Neural cell (in vitro differentiated cells): ENCODE measurements around the gene EIF5A. TPM values are rescaled to one million over a fixed set of nuclear protein-coding genes. Genes with fewer than 3 reads are reported as not detected.

ENCODE experiments used
- H2AFZ ChIP-seq: fragments of 200-600, 300-800 bp; sonication (generic), shearing (Covaris generic); 2 replicates; pipeline ENCODE4 v1.6.0; 2014; ENCODE audit warnings: low read depth, mild to moderate bottlenecking, antibody characterized with exemption, low read length, moderate library complexity
- H3F3A ChIP-seq: fragments of 200-600 bp; shearing (Covaris generic); 2 replicates; pipeline ENCODE4 v1.6.1; 2016; ENCODE audit warnings: mild to moderate bottlenecking, moderate library complexity, mixed read lengths, antibody characterized with exemption, low read length; ENCODE audit not compliant: insufficient read depth, poor library complexity, severe bottlenecking
- H3K27ac ChIP-seq: fragments of 200-600, 300-800 bp; sonication (generic), shearing (Covaris generic); 2 replicates; pipeline ENCODE4 v1.5.1; 2014; ENCODE audit warnings: mild to moderate bottlenecking, low read length, moderate library complexity
- H3K27me3 ChIP-seq: fragments of 300-800, 200-600 bp; sonication (generic), shearing (Covaris generic); 2 replicates; pipeline ENCODE4 v1.6.0; 2014; ENCODE audit warnings: mild to moderate bottlenecking, low read depth, low read length, moderate library complexity; ENCODE audit not compliant: insufficient read depth
- H3K36me3 ChIP-seq: fragments of 300-800, 200-600 bp; sonication (generic), shearing (Covaris generic); 2 replicates; pipeline ENCODE4 v1.5.1; 2014; ENCODE audit warnings: mild to moderate bottlenecking, antibody characterized with exemption, low read length, moderate library complexity; ENCODE audit not compliant: insufficient read depth
- H3K4me2 ChIP-seq: fragments of 300-800, 200-600 bp; sonication (generic), shearing (Covaris generic); 2 replicates; pipeline ENCODE4 v1.6.0; 2014; ENCODE audit warnings: mild to moderate bottlenecking, low read length
- H3K4me3 ChIP-seq: fragments of 300-800, 200-600 bp; sonication (generic), shearing (Covaris generic); 2 replicates; pipeline ENCODE4 v1.5.1; 2014; ENCODE audit warnings: mild to moderate bottlenecking, low read length, moderate library complexity
- H3K79me2 ChIP-seq: fragments of 200-600 bp; shearing (Covaris generic); replicated peaks from 2 replicates; pipeline ENCODE4 v1.6.0; 2014; ENCODE audit warnings: mild to moderate bottlenecking, low read length, moderate library complexity; ENCODE audit not compliant: insufficient read depth
- H3K9ac ChIP-seq: fragments of 300-800, 200-600 bp; sonication (generic), shearing (Covaris generic); 2 replicates; pipeline ENCODE4 v1.6.1; 2016; ENCODE audit warnings: mild to moderate bottlenecking, low read length, mixed read lengths
- H3K9me2 ChIP-seq: fragments of 200-600 bp; shearing (Covaris generic); 2 replicates; pipeline ENCODE4 v1.6.1; 2016; ENCODE audit warnings: mild to moderate bottlenecking, low read length, mixed read lengths; ENCODE audit not compliant: insufficient read depth
- H3K9me3 ChIP-seq: fragments of 200-600, 300-800 bp; sonication (generic), shearing (Covaris generic); 2 replicates; pipeline ENCODE4 v1.6.1; 2016; ENCODE audit warnings: mild to moderate bottlenecking, mixed run types, low read length, moderate library complexity, mixed read lengths
- H4K20me1 ChIP-seq: fragments of 200-600 bp; shearing (Covaris generic); 2 replicates; pipeline ENCODE4 v1.6.1; 2016; ENCODE audit warnings: mild to moderate bottlenecking, mixed run types; ENCODE audit not compliant: insufficient read depth
- CTCF ChIP-seq: fragments of 450-650 bp; IDR thresholded peaks from 2 replicates; pipeline ENCODE4 v1.5.1; 2014; ENCODE audit warnings: antibody characterized with exemption, mild to moderate bottlenecking, moderate library complexity; ENCODE audit not compliant: poor library complexity, severe bottlenecking
- EP300 ChIP-seq: fragments of 450-650 bp; conservative IDR thresholded peaks from 2 replicates; pipeline ENCODE4 v1.6.1; 2014; ENCODE audit warnings: antibody characterized with exemption, mild to moderate bottlenecking, moderate library complexity; ENCODE audit not compliant: poor library complexity, severe bottlenecking
- EZH2 ChIP-seq: fragments of 200-600, 300-800 bp; shearing (Covaris generic), sonication (generic); IDR thresholded peaks from 2 replicates; pipeline ENCODE4 v1.6.1; 2014; ENCODE audit warnings: antibody characterized with exemption, low read length, borderline replicate concordance, mild to moderate bottlenecking; ENCODE audit not compliant: insufficient read depth, poor library complexity, severe bottlenecking
- MXI1 ChIP-seq: fragments of 450-650 bp; conservative IDR thresholded peaks from 2 replicates; pipeline ENCODE4 v1.6.1; 2014; ENCODE audit warnings: antibody characterized with exemption, mild to moderate bottlenecking; ENCODE audit not compliant: poor library complexity, severe bottlenecking
- POLR2AphosphoS5 ChIP-seq: IDR thresholded peaks from 2 replicates; pipeline ENCODE4 v1.6.1; 2012
- RAD21 ChIP-seq: fragments of 450-650 bp; conservative IDR thresholded peaks from 2 replicates; pipeline ENCODE4 v1.6.1; 2014; ENCODE audit warnings: antibody characterized with exemption, mild to moderate bottlenecking, moderate library complexity
- REST ChIP-seq: IDR thresholded peaks from 2 replicates; pipeline ENCODE4 v1.6.1; 2012; ENCODE audit warnings: borderline replicate concordance
- SMC3 ChIP-seq: fragments of 450-650 bp; conservative IDR thresholded peaks from 2 replicates; pipeline ENCODE4 v1.6.1; 2014; ENCODE audit warnings: antibody characterized with exemption, mild to moderate bottlenecking, moderate library complexity; ENCODE audit not compliant: poor library complexity
- TAF1 ChIP-seq: IDR thresholded peaks from 2 replicates; pipeline ENCODE4 v1.6.1; 2012; ENCODE audit warnings: low read depth
- polyA plus RNA-seq: library from polyadenylated mRNA; depleted of rRNA; stranded (reverse); fragments of >200 nt; gene quantifications from 2 replicates; pipeline ENCODE4 v1.2.3, GENCODE V29; 2014

EIF5A gene
- polyA plus RNA-seq, 1 donor from 2014 or later, result 164 TPM

- no peaks in the 10 kb centered on the region for H3K36me3 ChIP-seq
- H3F3A ChIP-seq, result no peaks in the 10 kb centered on the region
- no peak overlapping the region for H3K4me2 ChIP-seq
- H3K27ac ChIP-seq, result no peak overlapping the region
- H3K9ac ChIP-seq, result no peak overlapping the region
- peak overlapping the region; percentile 91 for H3K4me3 ChIP-seq
- peaks cover 41% of the 10 kb centered on the region for H3K79me2 ChIP-seq
- no peaks in the 10 kb centered on the region for H3K27me3 ChIP-seq
- H2AFZ ChIP-seq, result no peak overlapping the region
- no peaks in the 10 kb centered on the region for H3K9me2 ChIP-seq
- TF ChIP-seq SMC3, result no peak
- no peak for TF ChIP-seq RAD21
- peaks cover 12% of the 10 kb centered on the region for H4K20me1 ChIP-seq
- H3K9me3 ChIP-seq, result no peaks in the 10 kb centered on the region
Measured at GRCh38 chr17:7309628-7310027, 2.2 kb downstream of the EIF5A start.

- H3K79me2 ChIP-seq, result peaks cover 42% of the 10 kb centered on the region
Measured at GRCh38 chr17:7311110-7311705, 3.8 kb downstream of the EIF5A start.

More at GRCh38 chr17:7311110-7311705, 3.8 kb downstream of the EIF5A start:
- no peak overlapping the region for H3K4me3 ChIP-seq
- no peaks in the 10 kb centered on the region for H3F3A ChIP-seq
- TF ChIP-seq SMC3 (no peak), MXI1 (no peak), POLR2AphosphoS5 (no peak), TAF1 (no peak), RAD21 (no peak), EZH2 (no peak), REST (no peak), CTCF (no peak), EP300 (no peak)
- no peaks in the 10 kb centered on the region for H3K9me3 ChIP-seq
- H3K9ac ChIP-seq, result no peak overlapping the region
- no peak overlapping the region for H3K4me2 ChIP-seq
- H2AFZ ChIP-seq, result no peak overlapping the region
- no peaks in the 10 kb centered on the region for H3K27me3 ChIP-seq
- no peak overlapping the region for H3K27ac ChIP-seq
- peaks cover 12% of the 10 kb centered on the region for H4K20me1 ChIP-seq
- H3K9me2 ChIP-seq, result no peaks in the 10 kb centered on the region
- no peaks in the 10 kb centered on the region for H3K36me3 ChIP-seq
